ENCODE measurements around the gene STK4. TPM values are rescaled to one million over a fixed set of nuclear protein-coding genes. Genes with fewer than 3 reads are reported as not detected.

STK4 gene
- total RNA-seq, 4 donors from 2014 or later = 25.4 to 63.9 (median 33.5) TPM

GRCh38 chr20:44952731-44953130 is 13.6 kb upstream of the STK4 start:
- no peak overlapping the region for H3K27ac ChIP-seq
- no peaks in the 10 kb centered on the region for H3K4me1 ChIP-seq
- H3K36me3 ChIP-seq = peaks cover 74% of the 10 kb centered on the region
- DNase-seq (ENCODE audit: low spot score in 2 of 2) = no peak
- H3K4me3 ChIP-seq = no peak overlapping the region
- WGBS = 100% methylated on average over 1 of the region's 1 CpG
- TF ChIP-seq POLR2A (IDR thresholded peaks at IDR 0.05) (no peak), POLR2AphosphoS5 (IDR thresholded peaks at IDR 0.05) (no peak), CTCF (IDR thresholded peaks at IDR 0.05) (no peak), EP300 (IDR thresholded peaks at IDR 0.05) (no peak)
- no peaks in the 10 kb centered on the region for H3K9me3 ChIP-seq
- no peaks in the 10 kb centered on the region for H3K27me3 ChIP-seq

GRCh38 chr20:44954211-44954610 is 12.1 kb upstream of the STK4 start:
- no peak overlapping the region for H3K4me3 ChIP-seq
- H3K36me3 ChIP-seq = peaks cover 63% of the 10 kb centered on the region
- no peak for TF ChIP-seq POLR2A (IDR thresholded peaks at IDR 0.05)
- TF ChIP-seq CTCF (IDR thresholded peaks at IDR 0.05) = no peak
- no peak for TF ChIP-seq POLR2AphosphoS5 (IDR thresholded peaks at IDR 0.05)
- TF ChIP-seq EP300 (IDR thresholded peaks at IDR 0.05) = no peak
- H3K4me1 ChIP-seq = peaks cover 6% of the 10 kb centered on the region
- WGBS = 95% methylated on average over 5 of the region's 5 CpGs
- H3K9me3 ChIP-seq = no peaks in the 10 kb centered on the region
- no peak overlapping the region for H3K27ac ChIP-seq
- H3K27me3 ChIP-seq = no peaks in the 10 kb centered on the region
- DNase-seq (ENCODE audit: low spot score in 2 of 2) = no peak

GRCh38 chr20:44955270-44955669 is 11.0 kb upstream of the STK4 start:
- peaks cover 52% of the 10 kb centered on the region for H3K36me3 ChIP-seq
- no peak for DNase-seq (ENCODE audit: low spot score in 2 of 2)
- no peak overlapping the region for H3K27ac ChIP-seq
- peaks cover 14% of the 10 kb centered on the region for H3K4me1 ChIP-seq
- TF ChIP-seq CTCF (IDR thresholded peaks at IDR 0.05) (no peak), EP300 (IDR thresholded peaks at IDR 0.05) (no peak), POLR2AphosphoS5 (IDR thresholded peaks at IDR 0.05) (no peak), POLR2A (IDR thresholded peaks at IDR 0.05) (no peak)
- no peak overlapping the region for H3K4me3 ChIP-seq
- no peaks in the 10 kb centered on the region for H3K27me3 ChIP-seq
- WGBS = 94% methylated on average over 4 of the region's 4 CpGs
- H3K9me3 ChIP-seq = no peaks in the 10 kb centered on the region

- Histone ChIP-seq H3K9me3 (no peaks in the 10 kb centered on the region), H3K4me1 (peaks cover 19% of the 10 kb centered on the region), H3K27me3 (no peaks in the 10 kb centered on the region), H3K4me3 (no peak overlapping the region), H3K27ac (no peak overlapping the region), H3K36me3 (peaks cover 41% of the 10 kb centered on the region)
- no peak for DNase-seq (ENCODE audit: low spot score in 2 of 2)
- TF ChIP-seq EP300 (IDR thresholded peaks at IDR 0.05) (no peak), CTCF (IDR thresholded peaks at IDR 0.05) (no peak), POLR2A (IDR thresholded peaks at IDR 0.05) (no peak), POLR2AphosphoS5 (IDR thresholded peaks at IDR 0.05) (no peak)
- WGBS = 81% methylated on average over 3 of the region's 3 CpGs
Measured at GRCh38 chr20:44956410-44956809, 9.9 kb upstream of the STK4 start.

- Histone ChIP-seq H3K4me3 (no peak overlapping the region), H3K36me3 (peaks cover 31% of the 10 kb centered on the region), H3K27ac (no peak overlapping the region), H3K9me3 (no peaks in the 10 kb centered on the region), H3K27me3 (no peaks in the 10 kb centered on the region), H3K4me1 (peaks cover 19% of the 10 kb centered on the region)
- TF ChIP-seq CTCF (IDR thresholded peaks at IDR 0.05) (no peak), EP300 (IDR thresholded peaks at IDR 0.05) (no peak)
- WGBS = 97% methylated on average over 8 of the region's 8 CpGs
- no peak for DNase-seq (ENCODE audit: low spot score in 2 of 2)
Measured at GRCh38 chr20:44958276-44958675, 8.0 kb upstream of the STK4 start.

All from suprapubic skin (tissue), 4 donors.